ENCODE data around the gene DOK3.

DOK3 gene

DNA sequence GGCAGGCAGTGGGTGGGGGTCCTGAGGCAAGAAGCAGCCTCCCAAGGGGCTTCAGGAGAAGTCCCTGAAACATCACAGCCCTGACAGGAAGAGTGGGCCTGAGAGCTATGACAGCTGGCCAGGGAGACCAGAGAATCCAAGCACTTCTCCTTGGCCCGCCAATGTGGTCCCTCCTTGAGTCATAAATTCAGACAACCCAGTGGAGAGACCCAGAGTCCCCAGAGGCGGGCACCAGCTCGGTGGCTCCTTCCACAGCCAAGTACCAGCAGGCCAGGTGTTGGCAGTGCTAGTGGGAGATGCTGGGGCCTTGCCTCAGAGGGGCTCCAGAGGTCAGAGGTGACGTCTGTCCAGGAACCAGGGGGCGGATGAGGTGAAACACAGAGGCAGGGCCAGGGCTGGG, 1.6 kb upstream of the DOK3 start:
- H3K27ac ChIP-seq (ENCODE audit: low read depth, low read length, poor library complexity, severe bottlenecking): peak overlapping the region; percentile 99

DNA sequence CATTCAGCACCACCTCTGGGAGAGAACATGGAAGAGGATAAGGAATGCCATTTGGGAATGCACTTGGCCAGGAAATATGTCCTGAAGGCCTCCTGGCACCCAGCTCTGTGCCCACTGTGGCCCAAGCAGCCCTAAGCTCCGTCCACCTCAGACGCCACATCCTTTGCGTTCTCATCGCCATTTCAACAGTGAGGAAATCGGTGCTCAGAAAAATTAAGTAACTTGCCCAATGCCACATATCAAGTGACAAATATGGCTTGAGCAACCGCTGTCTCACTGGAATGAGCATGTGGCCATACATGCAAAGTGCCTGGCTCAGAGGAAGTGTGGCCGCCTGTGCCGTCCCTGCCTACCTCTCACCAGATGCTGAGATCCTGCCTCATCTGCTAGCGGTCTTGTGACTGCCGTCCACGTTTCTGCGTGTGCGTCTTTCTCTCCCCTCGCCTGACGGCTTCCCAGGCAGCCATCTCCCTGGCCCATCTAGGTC, 984 bp upstream of the DOK3 start:
- Histone ChIP-seq H3K79me2 (ENCODE audit: insufficient read depth, low read length) (no peaks in the 10 kb centered on the region), H3K4me2 (ENCODE audit: low read length) (peak overlapping the region; percentile 94), H4K20me1 (ENCODE audit: insufficient read depth, low read length) (no peaks in the 10 kb centered on the region), H3K36me3 (ENCODE audit: insufficient read depth, low read length) (peaks cover 65% of the 10 kb centered on the region), H3K4me3 (ENCODE audit: low read depth, low read length, poor library complexity, severe bottlenecking) (peak overlapping the region; percentile 78), H3K9me3 (ENCODE audit: low read length) (no peaks in the 10 kb centered on the region), H3K27ac (ENCODE audit: low read depth, low read length, poor library complexity, severe bottlenecking) (peak overlapping the region; percentile 99), H3K4me1 (ENCODE audit: insufficient read depth, low read length, severe bottlenecking) (peaks cover 66% of the 10 kb centered on the region), H3K9me2 (ENCODE audit: low read depth, low read length) (no peaks in the 10 kb centered on the region), H3K27me3 (ENCODE audit: insufficient read depth, low read length) (no peaks in the 10 kb centered on the region), H2AFZ (ENCODE audit: low read length) (no peak overlapping the region), H3F3A (ENCODE audit: insufficient read depth, low read length) (no peaks in the 10 kb centered on the region), H3K9ac (ENCODE audit: low read length) (peak overlapping the region; percentile 98)
- TF ChIP-seq, protein P1, sequence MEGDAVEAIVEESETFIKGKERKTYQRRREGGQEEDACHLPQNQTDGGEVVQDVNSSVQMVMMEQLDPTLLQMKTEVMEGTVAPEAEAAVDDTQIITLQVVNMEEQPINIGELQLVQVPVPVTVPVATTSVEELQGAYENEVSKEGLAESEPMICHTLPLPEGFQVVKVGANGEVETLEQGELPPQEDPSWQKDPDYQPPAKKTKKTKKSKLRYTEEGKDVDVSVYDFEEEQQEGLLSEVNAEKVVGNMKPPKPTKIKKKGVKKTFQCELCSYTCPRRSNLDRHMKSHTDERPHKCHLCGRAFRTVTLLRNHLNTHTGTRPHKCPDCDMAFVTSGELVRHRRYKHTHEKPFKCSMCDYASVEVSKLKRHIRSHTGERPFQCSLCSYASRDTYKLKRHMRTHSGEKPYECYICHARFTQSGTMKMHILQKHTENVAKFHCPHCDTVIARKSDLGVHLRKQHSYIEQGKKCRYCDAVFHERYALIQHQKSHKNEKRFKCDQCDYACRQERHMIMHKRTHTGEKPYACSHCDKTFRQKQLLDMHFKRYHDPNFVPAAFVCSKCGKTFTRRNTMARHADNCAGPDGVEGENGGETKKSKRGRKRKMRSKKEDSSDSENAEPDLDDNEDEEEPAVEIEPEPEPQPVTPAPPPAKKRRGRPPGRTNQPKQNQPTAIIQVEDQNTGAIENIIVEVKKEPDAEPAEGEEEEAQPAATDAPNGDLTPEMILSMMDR (IDR thresholded peaks at IDR 0.05; ENCODE audit: low read length): no peak
- TF ChIP-seq EZH2 (IDR thresholded peaks at IDR 0.05; ENCODE audit: borderline replicate concordance, low read length): no peak

More for the DNA sequence above, 1.6 kb upstream of the DOK3 start:
- peaks cover 70% of the 10 kb centered on the region for H3K36me3 ChIP-seq (ENCODE audit: insufficient read depth, low read length)
- peaks cover 71% of the 10 kb centered on the region for H3K4me1 ChIP-seq (ENCODE audit: insufficient read depth, low read length, severe bottlenecking)
- H3K9ac ChIP-seq (ENCODE audit: low read length): peak overlapping the region; percentile 98
- peak overlapping the region; percentile 94 for H3K4me2 ChIP-seq (ENCODE audit: low read length)
- no peaks in the 10 kb centered on the region for H4K20me1 ChIP-seq (ENCODE audit: insufficient read depth, low read length)
- H3K4me3 ChIP-seq (ENCODE audit: low read depth, low read length, poor library complexity, severe bottlenecking): peak overlapping the region; percentile 78
- H2AFZ ChIP-seq (ENCODE audit: low read length): no peak overlapping the region
- no peaks in the 10 kb centered on the region for H3F3A ChIP-seq (ENCODE audit: insufficient read depth, low read length)
- H3K27me3 ChIP-seq (ENCODE audit: insufficient read depth, low read length): no peaks in the 10 kb centered on the region
- no peaks in the 10 kb centered on the region for H3K9me3 ChIP-seq (ENCODE audit: low read length)
- TF ChIP-seq, protein P1 (IDR thresholded peaks at IDR 0.05; ENCODE audit: low read length): no peak
- no peak for TF ChIP-seq EZH2 (IDR thresholded peaks at IDR 0.05; ENCODE audit: borderline replicate concordance, low read length)
- no peaks in the 10 kb centered on the region for H3K9me2 ChIP-seq (ENCODE audit: low read depth, low read length)
- peaks cover 5% of the 10 kb centered on the region for H3K79me2 ChIP-seq (ENCODE audit: insufficient read depth, low read length)

DNA sequence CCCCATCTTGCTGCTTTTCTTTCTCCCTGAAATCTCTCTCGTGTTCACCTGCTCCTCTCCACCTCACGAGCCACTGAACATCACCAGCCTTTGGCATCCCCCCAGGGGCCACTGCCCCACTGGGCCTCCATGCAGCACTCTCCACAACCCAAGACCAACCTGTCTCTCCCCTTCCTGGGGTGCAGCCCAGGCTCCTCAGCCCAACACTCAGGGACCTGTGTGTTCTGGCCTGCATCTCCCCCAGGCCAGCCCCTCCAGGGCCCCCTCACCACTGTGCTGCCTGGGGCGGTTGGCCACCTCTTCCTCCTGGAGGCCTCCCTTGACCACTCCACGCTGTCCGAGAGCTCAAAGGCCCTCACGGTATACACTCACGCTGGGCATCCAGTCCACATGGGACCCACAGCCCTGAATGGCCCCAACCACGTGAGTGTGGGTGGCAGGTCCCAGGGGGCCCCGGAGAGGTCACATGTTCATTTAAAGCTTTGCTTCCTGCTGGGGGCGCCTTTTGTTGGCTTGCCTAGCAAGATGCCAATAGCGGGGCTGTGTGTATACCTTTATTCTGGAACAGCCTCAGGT, 453 bp upstream of the DOK3 start:
- Histone ChIP-seq H3K27ac (ENCODE audit: low read depth, low read length, poor library complexity, severe bottlenecking) (peak overlapping the region; percentile 99), H3K9ac (ENCODE audit: low read length) (peak overlapping the region; percentile 98), H3K4me2 (ENCODE audit: low read length) (peak overlapping the region; percentile 94), H3K79me2 (ENCODE audit: insufficient read depth, low read length) (no peaks in the 10 kb centered on the region), H3K9me2 (ENCODE audit: low read depth, low read length) (no peaks in the 10 kb centered on the region), H3K4me1 (ENCODE audit: insufficient read depth, low read length, severe bottlenecking) (peaks cover 62% of the 10 kb centered on the region), H2AFZ (ENCODE audit: low read length) (no peak overlapping the region), H3K36me3 (ENCODE audit: insufficient read depth, low read length) (peaks cover 64% of the 10 kb centered on the region), H3K27me3 (ENCODE audit: insufficient read depth, low read length) (no peaks in the 10 kb centered on the region), H3K9me3 (ENCODE audit: low read length) (no peaks in the 10 kb centered on the region), H3K4me3 (ENCODE audit: low read depth, low read length, poor library complexity, severe bottlenecking) (peak overlapping the region; percentile 78), H3F3A (ENCODE audit: insufficient read depth, low read length) (no peaks in the 10 kb centered on the region), H4K20me1 (ENCODE audit: insufficient read depth, low read length) (no peaks in the 10 kb centered on the region)
- TF ChIP-seq, protein P1 (IDR thresholded peaks at IDR 0.05; ENCODE audit: low read length): peak; percentile 56
- no peak for TF ChIP-seq EZH2 (IDR thresholded peaks at IDR 0.05; ENCODE audit: borderline replicate concordance, low read length)

Measured in OCI-LY1 (cell line).